Esophagus muscularis mucosa (tissue), 4 donors: ENCODE measurements around the gene BCL2L13.

Source experiments
- CTCF ChIP-seq, 3 experiments: fragments of 200-600 bp in 2 of 3; fragments of 450-650 bp in 1 of 3; sonication (generic) in 2 of 3; IDR thresholded peaks; one replicate each; pipeline ENCODE4 v1.5.1; 2017 to 2019; ENCODE audit warnings: antibody characterized with exemption in 3 of 3, mild to moderate bottlenecking in 2 of 3, moderate library complexity in 1 of 3
- EP300 ChIP-seq: sonication (generic); formaldehyde crosslinking; IDR thresholded peaks from one replicate; pipeline ENCODE4 v1.6.1; 2017; ENCODE audit warnings: antibody characterized with exemption
- POLR2A ChIP-seq: fragments of 450-650 bp; IDR thresholded peaks from one replicate; pipeline ENCODE4 v1.6.1; 2017; ENCODE audit warnings: antibody characterized with exemption, moderate library complexity, mild to moderate bottlenecking, low read depth
- POLR2AphosphoS5 ChIP-seq, 2 donors: sonication (generic); formaldehyde crosslinking; IDR thresholded peaks; one replicate each; pipeline ENCODE4 v1.6.1; 2017; ENCODE audit warnings: antibody characterized with exemption in 2 of 2

DNA sequence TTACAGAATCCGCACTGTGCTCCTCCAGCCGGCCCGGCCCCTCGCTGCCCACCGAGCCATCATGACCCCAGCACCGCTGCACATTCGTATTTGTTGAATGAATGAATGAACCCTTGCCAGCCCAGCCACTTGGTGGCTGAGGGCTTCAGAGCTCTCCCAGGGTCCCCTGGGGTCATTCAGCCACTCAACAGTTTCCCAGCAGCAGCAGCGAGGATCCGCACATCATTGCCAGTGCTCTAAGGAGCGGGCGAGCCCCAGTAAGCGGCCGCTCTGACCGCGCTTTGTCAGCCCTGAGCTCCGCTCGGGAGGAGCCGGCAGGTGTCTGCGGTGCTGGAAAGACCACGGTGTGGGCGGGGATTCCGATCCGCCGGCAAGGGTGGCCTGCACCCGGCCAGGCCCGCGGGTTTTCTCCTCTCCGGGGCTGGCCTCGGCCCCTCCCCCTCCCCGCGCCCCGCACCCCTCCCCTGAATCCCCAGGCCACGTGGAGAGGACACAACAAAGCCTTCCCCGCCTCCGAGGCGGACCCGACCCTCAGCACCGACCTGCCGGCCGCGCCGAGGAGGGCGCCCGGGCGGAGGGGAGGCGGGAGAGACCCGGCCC, 135.1 kb downstream of the BCL2L13 start:
- TF ChIP-seq CTCF (IDR thresholded peaks at IDR 0.05) (no peak), POLR2A (no peak), POLR2AphosphoS5 (IDR thresholded peaks at IDR 0.05) (no peak), EP300 (no peak)
